HG03439 (cell line): ENCODE results near the gene CABP7.
"Not testable (repeated sequence)": the region's sequence is repeated elsewhere in the genome, so short reads cannot be mapped to it uniquely, and the experiment has no call there.

ENCODE experiments used
- ATAC-seq: cut with Tn5 transposase; IDR thresholded peaks from one replicate; pipeline ENCODE4 v1.9.1; 2021; ENCODE audit warnings: mild to moderate bottlenecking, moderate library complexity; ENCODE audit not compliant: unreplicated experiment

CABP7 gene

DNA sequence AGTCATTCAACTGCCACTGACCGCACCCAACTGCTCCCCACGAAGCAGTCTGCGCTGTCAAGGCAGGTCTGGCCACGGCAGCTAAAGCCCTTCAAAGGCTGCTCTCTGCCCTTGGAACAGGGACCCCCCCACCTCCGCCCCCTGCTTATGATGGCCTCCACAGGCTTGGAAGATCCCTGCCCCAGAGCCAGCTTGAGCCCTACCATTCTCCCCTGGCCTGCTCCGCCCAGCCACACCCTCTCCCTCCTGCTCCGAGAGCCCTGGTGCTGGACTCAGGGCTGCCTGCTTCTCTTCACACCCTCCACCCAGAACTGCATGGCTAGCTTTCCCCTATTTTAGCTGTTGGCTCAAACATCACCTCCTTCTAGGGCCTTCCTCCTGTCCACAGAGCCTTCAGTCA is 28.0 kb downstream of the CABP7 start:
- no peak for ATAC-seq

DNA sequence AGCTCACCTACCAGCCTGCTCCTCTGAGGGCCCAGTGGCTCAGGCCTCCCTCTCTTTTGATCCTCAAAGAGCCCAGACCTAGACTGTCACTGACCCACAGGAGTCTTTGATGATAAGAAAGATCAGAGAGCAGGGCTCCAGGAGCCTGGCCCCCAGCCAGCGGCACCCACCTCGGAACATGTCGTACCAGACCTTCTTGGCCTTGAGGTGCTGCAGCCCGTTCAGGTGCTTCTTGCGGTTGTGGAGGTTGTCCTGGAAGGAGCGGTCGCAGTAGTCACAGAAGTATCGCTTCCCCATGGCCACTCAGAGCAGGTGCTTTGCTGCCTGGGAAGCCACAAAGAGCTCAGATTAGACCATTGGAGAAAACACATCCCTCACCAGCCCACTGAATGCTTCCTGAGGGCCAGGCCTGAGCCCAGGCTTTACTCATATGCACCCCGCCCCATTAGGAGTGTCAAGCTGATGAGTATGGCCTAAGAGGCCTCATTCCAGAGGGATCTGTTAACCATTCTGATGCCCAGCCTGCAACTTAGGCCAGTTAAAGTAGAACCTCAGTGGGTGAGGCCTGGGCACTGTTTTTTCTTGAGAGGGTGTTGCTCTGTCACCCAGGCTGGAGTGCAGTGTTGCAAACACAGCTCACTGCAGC is 28.6 kb downstream of the CABP7 start:
- no peak for ATAC-seq

DNA sequence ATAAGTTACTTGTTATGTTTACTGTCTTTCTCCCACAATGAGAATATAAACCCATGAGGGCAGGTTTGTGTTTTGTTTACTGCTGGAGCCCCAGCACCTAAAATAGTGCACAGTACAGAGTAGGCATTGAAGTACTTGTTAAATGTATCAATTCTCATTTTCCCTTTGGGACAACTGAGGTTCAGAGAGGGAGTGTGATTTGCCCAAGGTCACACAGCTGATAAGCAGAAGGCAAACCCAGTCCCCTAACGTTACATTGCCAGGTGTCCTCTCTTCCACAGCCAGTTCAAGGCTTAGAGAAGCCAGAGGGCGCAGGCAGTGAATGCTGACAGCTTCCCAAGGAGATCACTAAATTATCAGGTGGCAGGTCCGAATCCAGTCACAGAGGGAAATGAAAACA is 30.2 kb downstream of the CABP7 start:
- no peak for ATAC-seq

DNA sequence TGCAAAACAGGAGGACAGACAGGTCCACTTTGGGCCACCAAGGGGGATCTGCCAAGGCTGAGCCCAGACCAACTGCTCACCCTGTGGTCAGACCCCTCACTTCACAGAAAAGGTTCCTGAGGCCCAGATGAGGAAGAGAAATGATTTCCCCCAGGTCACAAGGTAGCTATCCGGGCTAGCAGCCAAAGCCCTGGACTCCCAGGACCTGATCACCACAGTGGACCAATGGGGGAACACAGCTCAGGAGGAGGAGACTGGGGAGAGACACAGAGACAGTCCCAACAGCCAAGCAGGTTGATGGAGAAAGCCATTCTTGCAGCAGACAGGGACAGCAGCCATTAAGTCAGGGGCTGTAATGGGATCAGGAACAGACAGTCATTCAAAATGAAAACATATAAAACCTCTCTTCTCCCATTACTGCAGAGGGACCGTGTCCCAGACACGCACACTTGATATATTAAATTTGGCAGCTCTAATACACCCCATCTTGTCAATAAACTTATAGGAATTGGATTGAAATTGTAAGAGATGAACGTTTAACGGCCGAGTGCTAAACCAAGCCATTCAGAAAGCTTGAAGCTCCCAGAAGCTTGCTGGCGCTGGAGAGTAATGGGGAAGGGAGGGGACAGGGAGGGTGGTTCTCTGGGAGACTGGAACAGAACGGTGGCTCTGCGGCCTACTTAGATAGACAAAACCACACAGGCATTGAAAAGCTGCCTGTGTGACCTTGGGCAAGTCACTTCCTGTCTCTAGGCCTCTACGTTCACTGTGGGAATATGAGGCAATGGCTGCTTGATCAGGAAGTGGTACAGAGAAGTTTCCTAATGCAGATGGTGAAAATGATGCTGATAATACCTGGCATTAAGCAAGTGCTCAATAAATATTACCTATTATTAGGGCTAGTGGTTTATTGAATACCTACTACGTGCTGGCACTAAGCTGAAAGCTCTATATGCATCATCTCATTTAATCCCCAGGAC is 31.0 kb downstream of the CABP7 start:
- no peak for ATAC-seq

DNA sequence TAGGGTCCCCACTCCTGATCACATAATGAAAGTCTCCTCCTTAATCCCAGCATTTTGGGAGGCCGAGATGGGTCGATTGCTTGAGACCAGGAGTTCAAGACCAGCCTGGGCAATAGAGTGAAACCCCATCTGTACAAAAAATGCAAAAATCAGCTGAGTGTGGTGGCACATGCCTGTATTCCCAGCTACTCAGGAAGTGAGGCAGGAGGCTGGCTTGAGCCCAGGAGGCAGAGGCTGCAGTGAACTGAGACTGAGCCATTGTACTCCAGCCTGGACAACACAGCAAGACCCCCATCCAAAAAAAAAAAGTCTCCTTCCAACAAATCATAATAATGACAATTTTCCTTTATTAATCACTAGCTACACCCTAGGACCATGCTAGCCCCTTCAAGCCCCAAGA is 31.9 kb downstream of the CABP7 start:
- ATAC-seq, result no peak

DNA sequence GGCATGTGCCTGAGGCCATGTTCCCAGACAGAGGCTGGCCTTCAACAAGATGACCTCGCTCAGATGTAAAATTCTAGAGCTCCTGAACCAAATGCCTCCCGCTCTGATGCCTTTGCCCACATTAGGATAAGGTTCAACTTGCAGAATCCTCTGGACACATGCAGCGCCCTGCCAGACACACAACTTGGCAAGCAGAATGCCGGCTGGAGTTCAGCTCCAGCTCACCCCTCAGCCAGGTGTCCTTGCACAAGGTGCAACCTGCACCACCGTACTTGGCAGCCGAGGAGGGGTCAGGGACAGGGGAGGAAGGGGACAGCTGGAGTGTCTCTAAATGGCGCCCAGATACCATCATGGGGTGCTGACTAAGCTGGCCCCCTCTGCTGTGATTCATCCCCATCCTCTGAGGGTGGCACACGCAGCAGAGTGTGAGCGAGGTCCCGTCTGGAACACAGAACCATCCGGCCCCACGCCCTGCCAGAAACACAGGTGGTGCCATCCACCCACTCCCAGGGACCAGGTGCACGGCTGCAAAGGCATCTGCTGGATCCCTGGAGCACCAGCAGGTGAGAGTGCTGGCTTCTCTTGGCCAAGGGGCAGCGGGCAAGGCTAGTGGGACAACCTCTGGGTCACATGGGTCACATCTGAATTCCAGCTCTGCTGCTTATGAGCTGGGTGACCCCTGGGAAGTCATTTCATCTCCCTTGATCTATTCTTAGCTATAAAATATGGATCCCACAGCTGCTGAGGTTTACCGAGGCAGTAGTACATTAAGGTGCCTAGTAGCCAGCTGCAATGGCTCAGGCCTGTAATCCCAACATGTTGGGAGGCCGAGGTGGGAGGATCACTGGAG is 34.2 kb downstream of the CABP7 start:
- no peak for ATAC-seq

DNA sequence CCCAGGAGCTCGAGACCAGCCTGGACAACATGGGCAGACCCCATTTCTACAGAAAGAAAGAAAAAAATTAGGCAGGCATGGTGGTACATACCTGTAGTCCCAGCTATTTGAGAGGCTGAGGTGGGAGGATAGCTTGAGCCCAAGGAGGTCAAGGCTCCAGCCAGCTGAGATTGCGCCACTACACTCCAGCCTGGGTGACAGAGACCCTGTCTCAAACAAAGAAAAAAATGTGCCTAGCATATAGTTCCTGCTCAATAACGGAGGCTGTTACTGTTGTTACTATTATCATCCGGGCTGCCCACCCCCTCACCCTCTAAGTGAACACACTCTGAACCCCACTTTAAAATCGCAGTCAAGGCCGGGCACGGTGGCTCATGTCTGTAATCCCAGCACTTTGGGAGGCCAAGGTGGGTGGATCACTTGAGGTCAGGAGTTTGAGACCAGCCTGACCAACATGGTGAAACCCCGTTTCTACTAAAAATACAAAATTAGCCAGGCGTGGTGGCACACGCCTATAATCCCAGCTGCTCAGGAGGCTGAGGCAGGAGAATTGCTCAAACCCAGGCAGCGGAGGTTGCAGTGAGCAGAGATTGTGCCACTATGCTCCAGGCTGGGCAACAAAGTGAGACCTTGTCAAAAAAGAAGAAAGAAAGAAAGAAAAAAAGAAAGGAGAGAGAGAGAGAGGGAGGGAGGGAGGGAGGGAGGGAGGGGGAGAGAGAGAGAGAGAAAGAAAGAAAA is 35.0 kb downstream of the CABP7 start:
- not testable (repeated sequence) for ATAC-seq

DNA sequence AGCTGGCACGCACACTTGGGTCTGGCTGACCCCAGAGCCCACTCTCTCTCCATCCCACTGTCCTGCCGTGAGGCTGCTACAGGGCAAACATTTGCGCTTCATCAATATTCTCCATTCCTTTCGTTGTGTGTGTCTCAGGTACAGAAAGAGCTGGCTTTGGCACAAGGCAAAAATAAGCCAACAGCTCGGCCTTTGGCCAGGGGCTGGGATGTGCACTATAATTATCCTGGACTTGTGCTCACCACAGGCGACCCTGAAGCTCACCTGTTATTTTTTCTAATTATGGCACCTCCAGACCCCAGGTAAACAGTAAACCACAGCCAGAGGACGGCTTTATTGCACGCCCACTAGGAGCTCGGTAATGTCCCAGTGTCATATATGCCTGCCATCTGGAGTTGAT is 36.1 kb downstream of the CABP7 start:
- ATAC-seq, result no peak

DNA sequence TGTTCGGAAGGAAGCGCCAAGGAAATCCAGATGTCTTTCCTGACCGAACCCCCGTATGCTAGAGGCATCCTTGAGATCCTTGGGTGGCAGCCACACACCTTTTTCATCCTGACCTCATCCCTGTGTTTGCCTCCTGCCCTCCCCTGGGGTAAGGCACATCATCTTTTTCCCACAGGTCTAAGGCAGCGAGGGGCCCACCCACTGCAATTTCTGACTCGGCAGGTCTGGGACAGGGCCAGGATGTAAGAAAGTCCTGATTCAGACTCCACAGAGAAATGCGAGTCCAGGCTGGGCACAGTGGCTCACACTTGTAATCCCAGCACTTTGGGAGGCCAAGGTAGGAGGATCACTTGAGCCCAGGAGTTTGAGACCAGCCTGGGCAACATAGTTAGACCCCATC is 36.5 kb downstream of the CABP7 start:
- no peak for ATAC-seq

DNA sequence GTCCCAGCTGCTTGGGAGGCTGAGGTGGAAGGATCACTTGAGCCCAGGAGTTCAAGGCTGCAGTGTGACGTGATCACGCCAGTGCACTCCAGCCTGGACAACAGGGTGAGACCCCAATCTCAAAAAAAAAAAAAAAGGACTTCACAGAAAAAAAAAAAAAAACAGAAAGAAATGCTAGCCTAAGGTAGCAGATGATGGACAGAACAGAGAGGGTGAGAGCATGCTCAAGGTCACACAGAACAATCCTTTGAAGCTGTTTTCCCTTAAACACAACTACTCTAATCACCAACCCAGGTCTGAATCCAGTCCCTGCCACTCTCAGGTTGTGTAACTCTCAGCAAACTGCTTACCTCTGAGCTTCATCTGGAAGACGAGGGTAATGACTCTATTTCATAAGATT is 37.3 kb downstream of the CABP7 start:
- ATAC-seq, result no peak

DNA sequence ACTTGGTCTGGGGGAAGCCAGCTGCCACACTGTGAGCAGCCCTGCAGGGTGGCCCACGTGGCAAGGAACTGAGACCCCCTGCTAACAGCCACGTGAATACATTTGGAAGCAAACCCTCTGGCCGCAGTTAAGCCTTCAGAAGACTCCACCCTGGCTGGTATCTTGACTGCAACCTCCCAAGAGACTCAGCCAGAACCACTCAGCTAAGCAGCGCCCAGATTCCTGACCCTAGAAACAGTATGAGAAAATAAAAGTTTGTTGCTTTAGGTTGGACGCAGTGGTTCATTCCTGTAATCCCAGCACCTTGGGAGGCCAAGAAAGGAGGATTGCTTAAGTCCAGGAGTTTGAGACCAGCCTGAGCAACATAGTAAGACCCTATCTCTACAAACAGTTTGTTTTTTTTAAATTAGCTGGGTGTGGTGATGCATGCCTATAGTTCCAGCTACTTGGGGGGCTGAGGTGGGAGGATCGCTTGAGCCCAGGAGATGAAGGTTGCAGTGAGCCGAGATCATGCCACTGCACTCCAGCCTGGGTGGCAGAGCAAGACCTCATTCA is 38.3 kb downstream of the CABP7 start:
- no peak for ATAC-seq

DNA sequence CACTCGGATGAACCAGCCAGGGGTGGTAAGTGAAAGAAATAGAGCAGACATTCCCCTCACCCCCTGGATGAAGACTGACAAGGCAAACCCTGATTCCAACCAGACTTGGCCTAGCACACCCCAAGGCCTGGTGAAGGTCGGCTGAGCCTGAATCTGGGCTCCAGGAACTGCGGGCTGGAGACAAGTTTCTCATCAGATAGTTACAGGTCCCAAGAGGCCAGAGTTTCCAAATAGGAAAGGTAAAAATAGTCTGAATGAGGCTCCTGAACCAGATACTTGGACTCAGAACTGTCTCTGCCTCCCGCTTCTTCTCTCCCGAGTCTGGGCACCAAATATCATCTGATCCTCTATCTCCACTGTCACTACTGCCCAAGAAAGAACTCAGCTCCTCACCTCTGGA is 39.2 kb downstream of the CABP7 start:
- ATAC-seq, result no peak

DNA sequence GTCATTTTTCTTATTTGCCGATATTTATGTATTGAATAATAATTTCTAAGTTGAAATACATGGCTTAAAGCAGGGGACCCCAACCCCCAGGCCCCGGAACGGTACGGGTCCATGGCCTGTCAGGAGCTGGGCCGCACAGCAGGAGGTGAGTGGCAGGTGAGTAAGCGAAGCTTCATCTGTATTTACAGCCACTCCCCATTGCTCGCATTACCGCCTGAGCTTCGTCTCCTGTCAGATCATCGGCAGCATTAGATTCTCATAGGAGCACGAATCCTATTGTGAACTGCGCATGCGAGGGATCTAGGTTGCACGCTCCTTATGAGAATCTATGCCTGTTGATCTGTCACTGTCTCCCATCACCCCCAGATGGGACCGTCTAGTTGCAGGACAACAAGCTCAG is 42.5 kb downstream of the CABP7 start:
- ATAC-seq, result no peak

DNA sequence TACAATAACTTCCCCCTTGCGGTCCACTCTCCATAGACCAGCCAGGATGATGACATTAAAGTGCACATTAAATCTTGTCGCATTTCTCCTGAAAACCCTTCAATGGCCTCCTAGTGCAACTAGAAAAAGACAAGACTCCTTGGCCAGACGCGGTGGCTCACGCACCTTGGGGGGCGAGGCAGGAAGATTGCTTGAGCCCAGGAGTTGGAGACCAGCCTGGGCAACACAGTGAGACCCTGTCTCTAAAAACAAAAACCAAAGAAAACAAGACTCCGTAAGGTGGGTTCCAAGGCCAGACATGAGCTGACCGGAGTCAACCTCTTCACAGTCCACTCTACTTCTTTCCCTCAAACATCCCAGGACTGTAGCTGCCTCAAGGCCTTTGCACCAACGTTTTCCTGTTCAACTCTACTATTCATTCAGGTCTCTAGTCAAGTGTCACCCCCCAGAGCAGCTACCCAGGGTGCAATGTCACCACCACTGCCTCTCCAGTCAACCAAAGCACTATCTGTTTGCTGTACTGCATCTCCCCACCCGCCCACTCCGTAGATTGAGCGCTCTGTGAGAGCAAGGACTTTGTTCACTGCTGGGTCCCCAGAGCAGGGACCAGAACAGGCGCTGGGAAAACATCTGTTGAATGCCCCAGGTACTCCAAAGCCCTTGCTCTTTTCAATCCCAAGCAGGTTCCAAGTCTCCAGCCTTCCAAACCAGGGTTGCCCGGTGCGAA is 46.3 kb downstream of the CABP7 start:
- no peak for ATAC-seq

DNA sequence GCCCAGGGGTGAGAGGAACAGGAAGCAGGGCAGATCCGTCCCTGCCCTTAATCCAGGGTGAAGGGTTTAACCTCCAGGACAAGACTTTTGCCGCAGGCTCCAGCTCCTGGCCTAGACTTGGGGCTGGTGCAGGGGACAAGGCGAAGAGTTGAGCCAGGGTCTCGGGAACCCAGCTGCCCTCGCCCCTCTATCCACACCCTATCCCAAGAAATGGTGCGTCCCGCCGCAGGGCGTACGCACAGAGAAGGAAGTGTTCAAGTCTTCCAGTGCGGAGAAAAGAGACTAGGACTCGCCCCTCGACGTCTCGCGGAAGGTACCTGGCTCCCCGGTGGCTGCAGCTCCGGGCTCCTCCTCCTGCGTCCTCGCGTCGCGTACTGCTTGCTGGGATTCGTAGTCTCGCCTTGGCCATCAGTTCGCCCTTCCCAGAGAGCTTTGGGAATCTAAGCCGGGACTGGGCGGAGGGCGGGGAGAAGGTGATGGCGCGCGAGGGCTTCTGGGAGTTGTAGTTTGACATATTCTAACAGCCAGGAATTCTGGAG is 46.9 kb downstream of the CABP7 start, which contains the start of gene ZMAT5:
Gene ZMAT5, minus strand, starts transcription at position 376 of the 539 bp plus-strand sequence. CDS start 18,463 bp downstream, outside the sequence.
- peak; percentile 88 for ATAC-seq

DNA sequence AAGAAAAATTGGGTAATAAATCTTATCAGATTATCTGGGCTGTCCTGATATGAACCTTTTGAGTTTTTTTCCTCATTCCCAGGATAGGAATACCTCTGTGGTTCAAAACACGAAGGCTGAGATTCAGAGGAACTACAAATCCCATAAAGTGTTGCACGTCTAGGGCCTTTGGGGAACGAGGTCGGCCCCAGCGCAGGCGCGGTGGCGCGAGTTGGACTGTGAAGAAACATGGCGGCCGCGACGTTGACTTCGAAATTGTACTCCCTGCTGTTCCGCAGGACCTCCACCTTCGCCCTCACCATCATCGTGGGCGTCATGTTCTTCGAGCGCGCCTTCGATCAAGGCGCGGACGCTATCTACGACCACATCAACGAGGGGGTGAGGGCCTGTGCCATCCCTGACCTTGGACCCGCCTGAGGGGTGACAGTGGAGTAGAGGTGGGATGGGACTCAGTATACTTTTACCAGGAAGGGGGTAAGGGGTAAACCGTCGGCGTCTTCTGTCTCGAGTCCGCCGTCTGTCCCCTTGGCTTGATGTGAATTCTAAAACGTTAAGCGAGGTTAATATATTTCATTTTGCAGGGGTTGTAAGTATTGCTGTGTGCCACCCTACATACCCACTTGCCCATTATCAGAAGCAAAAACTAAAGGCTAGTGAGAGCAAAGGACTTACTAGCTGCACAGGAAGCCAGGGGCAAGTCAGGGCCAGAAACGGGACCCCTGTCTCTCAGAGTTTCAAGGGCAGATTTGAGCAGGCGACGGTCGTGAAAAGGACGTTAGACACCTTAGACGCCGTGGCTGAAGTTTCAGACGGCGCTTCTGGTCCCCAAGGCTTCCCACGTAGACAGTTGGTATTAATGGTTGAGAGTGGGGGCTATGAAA is 47.6 kb downstream of the CABP7 start, which contains the start of gene UQCR10:
Gene UQCR10, plus strand, starts transcription at position 199 of the 881 bp plus-strand sequence. Its CDS starts 30 bp downstream, at position 229.
- peak; percentile 76 for ATAC-seq

DNA sequence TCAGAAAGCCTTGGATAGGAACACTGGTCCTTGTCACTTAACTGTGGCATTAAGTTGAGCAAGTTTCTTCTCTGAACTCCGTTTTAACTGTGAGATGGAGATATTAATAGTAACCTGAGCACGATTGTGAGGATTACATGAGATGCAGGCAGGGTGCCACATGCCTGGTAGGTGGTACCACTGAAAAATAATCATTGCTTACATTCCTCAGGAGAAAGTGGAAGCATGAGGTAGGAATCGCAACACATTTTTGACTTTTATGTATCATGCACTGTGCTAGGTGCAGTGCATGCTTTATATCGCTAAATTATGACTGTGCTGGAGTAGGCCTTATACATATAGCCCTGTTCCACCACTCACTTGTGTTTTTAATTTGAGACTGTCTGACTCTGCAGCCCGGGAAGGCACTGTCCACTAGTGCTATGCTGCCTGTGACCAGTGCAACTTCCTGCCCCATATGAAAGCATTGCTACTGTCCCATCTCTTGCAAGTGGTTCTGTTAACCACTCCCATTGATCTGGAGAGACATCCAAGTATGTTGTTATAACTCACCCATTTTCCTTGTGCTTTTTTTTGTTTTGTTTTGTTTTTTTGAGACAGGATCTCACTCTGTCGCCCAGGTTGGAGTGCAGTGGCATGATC is 48.4 kb downstream of the CABP7 start:
- ATAC-seq, result no peak
